ENCODE data around the gene ADARB2.

DNA sequence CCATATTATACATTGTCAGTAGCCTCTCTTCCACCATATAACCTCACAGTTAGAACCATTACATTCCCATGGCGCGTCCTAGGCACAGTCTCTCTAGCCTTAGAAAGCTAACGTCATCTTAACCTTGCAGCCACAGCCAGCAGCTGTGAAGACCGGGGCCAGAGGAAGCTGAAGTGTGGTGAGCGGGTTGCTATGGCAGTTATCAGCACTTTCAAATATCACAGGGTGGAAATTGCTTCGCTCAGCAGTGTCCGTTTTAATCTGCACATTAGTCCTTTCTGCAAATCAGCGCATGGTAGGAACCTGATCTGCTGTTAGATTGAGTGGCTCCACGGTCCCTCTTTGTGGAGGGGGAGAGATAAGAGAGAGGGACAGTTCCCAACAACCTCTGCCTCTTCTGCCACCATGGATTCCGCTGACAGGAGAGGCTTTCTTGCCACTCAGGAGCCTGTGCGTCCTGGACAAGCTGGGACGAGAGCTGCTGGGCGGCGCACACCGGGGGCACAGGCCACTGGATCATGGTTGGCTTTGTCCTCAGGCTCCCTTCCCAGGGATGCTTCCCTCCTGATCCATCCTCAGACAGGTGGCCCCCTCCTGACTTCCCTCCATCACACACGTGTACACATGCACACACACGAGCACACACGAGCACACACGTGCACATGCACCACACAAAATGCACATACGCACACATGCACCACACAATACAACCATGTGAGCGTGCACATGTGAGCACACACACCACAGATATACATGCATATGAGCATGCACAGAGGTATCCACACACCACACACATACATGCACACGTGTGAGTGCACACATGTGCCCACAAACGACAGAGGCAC is 587.3 kb downstream of the ADARB2 start:
- no peak for TF ChIP-seq CTCF (IDR thresholded peaks at IDR 0.05)
- TF ChIP-seq POLR2A (IDR thresholded peaks at IDR 0.05): no peak
- no peak for TF ChIP-seq POLR2AphosphoS5 (IDR thresholded peaks at IDR 0.05)
- no peak for TF ChIP-seq EP300 (IDR thresholded peaks at IDR 0.05; ENCODE audit: low read depth)
